Aorta (tissue), 5 donors: ENCODE measurements around the gene GPX4. TPM values are rescaled to one million over a fixed set of nuclear protein-coding genes. Genes with fewer than 3 reads are reported as not detected.

ENCODE experiments used
- ATAC-seq: fragments of 200-7000 bp; cut with Tn5 transposase; one replicate; pipeline ENCODE4 v1.9.1; 2022; ENCODE audit warnings: moderate library complexity; ENCODE audit not compliant: low FRiP score
- DNase-seq, 2 donors: peaks; one replicate each; pipeline ENCODE4 v3.0.0-alpha.2; 2020
- H3K27ac ChIP-seq, 2 donors: one replicate each; pipeline ENCODE4 v1.5.1; 2013; ENCODE audit warnings: low read length in 2 of 2, mild to moderate bottlenecking in 2 of 2, moderate library complexity in 2 of 2, control low read depth in 1 of 2, inconsistent platforms in 1 of 2, low read depth in 1 of 2
- H3K27me3 ChIP-seq, 2 donors: one replicate each; pipeline ENCODE4 v1.6.1; 2013; ENCODE audit warnings: control low read depth in 1 of 2, low read length in 1 of 2, mild to moderate bottlenecking in 1 of 2, moderate library complexity in 1 of 2; ENCODE audit not compliant: insufficient read depth in 2 of 2, control insufficient read depth in 1 of 2
- H3K36me3 ChIP-seq, 2 donors: one replicate each; pipeline ENCODE4 v1.6.1; 2013; ENCODE audit warnings: control low read depth in 1 of 2, low read length in 1 of 2, mild to moderate bottlenecking in 1 of 2; ENCODE audit not compliant: insufficient read depth in 2 of 2, control insufficient read depth in 1 of 2
- H3K4me1 ChIP-seq, 2 donors: one replicate each; pipeline ENCODE4 v1.6.1; 2013; ENCODE audit warnings: low read length in 2 of 2, control low read depth in 1 of 2, mild to moderate bottlenecking in 1 of 2, moderate library complexity in 1 of 2; ENCODE audit not compliant: insufficient read depth in 2 of 2, control insufficient read depth in 1 of 2
- H3K4me3 ChIP-seq, 2 donors: one replicate each; pipeline ENCODE4 v1.5.1; 2013; ENCODE audit warnings: low read length in 2 of 2, control low read depth in 1 of 2, mild to moderate bottlenecking in 1 of 2
- H3K9me3 ChIP-seq: one replicate; pipeline ENCODE4 v1.6.1; 2013; ENCODE audit warnings: mild to moderate bottlenecking, low read length; ENCODE audit not compliant: control insufficient read depth
- WGBS, 2 donors: extraction: QIAGEN DNeasy Blood & Tissue Kit; methylation state at CpG; one replicate each; pipeline ENCODE4 v1.1.7; 2013; 5-methylcytosine and 5-hydroxymethylcytosine counted together
- intact Hi-C, 2 donors: fragments of 100-400 bp; cut with DNase I; formaldehyde crosslinking; loops; one replicate each; pipeline versions ENCODE4 v1.14.2 to v1.15.0; 2022
- polyA plus RNA-seq, 2 donors: library from polyadenylated mRNA; stranded (reverse); fragments of 200-250 nt; gene quantifications; one replicate each; pipeline ENCODE4 v1.2.3, GENCODE V29; 2013
- total RNA-seq, 2 donors: library from RNA; stranded (reverse); fragmentation: NEBNext Ultra II Directional; extraction: Animal tissue kit (Norgen Biotek cat#: 25700); gene quantifications; one replicate each; pipeline ENCODE4 v1.2.1, GENCODE V29; 2021
- donor health status: healthy with polysubstance abuse.
- donor health status: Bipolar disorder and iron deficiency.
- donor health status: DM: no; HTN: no; CAD: no.
- donor health status: DM: no; HTN: no; CAD: no.
- donor health status: DM: yes; HTN: yes; CAD: no.

GPX4 gene
- total and polyA plus RNA-seq, 4 donors, result 165 to 786 (median 466) TPM

DNA sequence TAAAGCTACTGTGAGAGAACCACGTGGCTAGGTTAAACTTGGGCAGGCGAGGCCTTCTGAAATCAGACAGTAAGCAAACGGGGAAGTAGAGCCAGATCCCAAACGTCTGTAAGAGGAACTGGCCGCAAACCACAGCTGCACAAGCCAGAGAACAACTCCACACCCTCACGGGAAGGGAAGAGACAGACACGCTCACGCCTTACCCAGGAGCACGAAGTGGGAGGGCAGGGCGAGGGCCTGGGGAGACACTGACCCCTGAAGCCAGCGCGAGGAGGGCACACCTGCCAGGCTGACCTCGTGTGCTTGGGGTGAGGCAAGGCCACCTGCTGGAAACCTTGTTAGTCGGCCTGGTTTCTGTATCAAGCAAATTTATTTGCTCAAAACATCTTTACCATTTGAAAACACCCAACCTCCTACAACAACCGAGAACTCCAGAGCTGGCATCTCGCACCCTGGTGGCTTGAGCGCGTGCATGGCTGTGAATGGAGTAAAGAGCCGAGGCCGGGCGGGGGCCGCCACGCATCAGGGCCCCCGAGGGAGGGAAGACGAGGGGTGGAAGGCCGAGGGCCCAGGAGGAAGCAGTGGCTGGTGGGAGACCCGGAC lies 15.9 kb upstream of the GPX4 start:
- Histone ChIP-seq H3K36me3 (peaks cover 2 to 4% of the 10 kb centered on the region in 2 donors), H3K27me3 (no peaks in the 10 kb centered on the region), H3K4me1 (no peaks in the 10 kb centered on the region), H3K27ac (no peak overlapping the region), H3K9me3 (no peaks in the 10 kb centered on the region), H3K4me3 (no peak overlapping the region)
- peak in 1 of 2 donors; percentile 87 for DNase-seq
- WGBS, 2 donors, result 77 to 78% methylated on average over 27 of the region's 27 CpGs
- intact Hi-C loops, result no loop called here
- ATAC-seq, result peak; percentile 69

DNA sequence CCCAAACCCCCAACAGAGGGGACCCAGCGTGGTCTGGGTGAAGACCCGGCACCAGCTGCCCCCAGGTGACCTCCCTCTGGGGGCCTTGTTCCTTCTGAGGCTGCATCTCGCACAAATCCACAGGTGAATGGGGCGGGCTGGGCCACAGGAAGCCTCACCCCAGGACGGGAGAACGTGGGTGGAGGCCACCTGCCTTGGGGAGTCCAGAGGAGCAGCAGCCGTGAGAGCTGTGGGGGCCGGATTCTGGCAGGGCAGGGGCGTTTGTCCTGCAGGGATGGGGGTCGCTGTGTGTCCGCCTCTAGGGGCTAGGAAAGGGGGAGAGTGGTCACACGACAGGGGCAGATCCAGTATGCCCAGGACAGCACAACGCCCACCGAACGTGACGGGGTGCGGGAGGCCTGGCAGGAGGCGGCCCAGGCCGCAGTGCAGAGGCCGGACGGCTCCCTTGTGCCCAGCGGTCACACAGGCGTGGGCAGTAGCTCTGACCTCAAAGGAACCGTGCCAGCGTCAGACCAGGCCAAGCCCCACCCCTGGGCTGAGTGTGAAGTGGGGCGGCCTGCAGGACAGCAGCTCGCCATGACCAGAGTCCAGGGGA lies 15.3 kb upstream of the GPX4 start:
- Histone ChIP-seq H3K9me3 (no peaks in the 10 kb centered on the region), H3K27me3 (no peaks in the 10 kb centered on the region), H3K4me3 (no peak overlapping the region), H3K27ac (no peak overlapping the region), H3K4me1 (no peaks in the 10 kb centered on the region), H3K36me3 (peaks cover 2 to 4% of the 10 kb centered on the region in 2 donors)
- 89 to 90% methylated on average over 26 to 27 of the region's 27 CpGs for WGBS, 2 donors
- ATAC-seq (no peak), DNase-seq (peak in 1 of 2 donors; percentile 78)
- intact Hi-C loops, result no loop called here

DNA sequence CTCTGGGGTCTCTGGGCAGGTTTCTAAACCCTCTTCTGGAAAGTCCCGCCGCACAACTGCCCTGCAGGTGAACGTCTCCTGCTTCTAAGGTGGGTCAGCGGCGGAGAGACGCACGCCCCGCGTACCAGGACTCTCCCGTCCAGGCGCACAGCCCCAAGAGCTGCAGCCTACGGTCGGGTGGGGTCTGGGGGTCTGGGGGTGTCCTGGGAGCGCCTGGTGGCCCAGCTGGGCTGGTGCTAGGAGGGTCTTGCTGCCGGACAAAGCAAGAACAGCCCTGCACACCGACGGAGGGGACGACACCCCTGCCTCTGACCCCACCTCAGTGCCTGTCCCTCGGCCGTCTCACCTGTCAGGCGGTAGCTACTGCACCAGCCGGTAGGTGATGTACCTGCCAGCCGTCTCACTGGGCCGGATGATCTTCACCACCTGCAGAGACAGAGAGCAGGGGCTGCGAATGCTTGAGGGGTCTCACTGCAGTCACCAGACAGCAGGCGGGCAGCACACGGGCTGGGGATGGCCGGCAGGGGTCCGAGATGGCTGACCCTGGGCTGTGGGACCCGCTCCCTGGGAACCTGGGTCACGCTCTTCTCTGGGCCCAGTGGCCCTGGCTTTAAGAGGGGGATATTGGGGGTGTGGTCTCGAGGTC lies 14.5 kb upstream of the GPX4 start:
- DNase-seq (no peak), ATAC-seq (no peak)
- Histone ChIP-seq H3K36me3 (peaks cover 2 to 4% of the 10 kb centered on the region in 2 donors), H3K4me3 (no peak overlapping the region), H3K9me3 (no peaks in the 10 kb centered on the region), H3K27ac (no peak overlapping the region), H3K27me3 (no peaks in the 10 kb centered on the region), H3K4me1 (no peaks in the 10 kb centered on the region)
- 92 to 95% methylated on average over 32 of the region's 32 CpGs for WGBS, 2 donors
- intact Hi-C loops, result no loop called here

DNA sequence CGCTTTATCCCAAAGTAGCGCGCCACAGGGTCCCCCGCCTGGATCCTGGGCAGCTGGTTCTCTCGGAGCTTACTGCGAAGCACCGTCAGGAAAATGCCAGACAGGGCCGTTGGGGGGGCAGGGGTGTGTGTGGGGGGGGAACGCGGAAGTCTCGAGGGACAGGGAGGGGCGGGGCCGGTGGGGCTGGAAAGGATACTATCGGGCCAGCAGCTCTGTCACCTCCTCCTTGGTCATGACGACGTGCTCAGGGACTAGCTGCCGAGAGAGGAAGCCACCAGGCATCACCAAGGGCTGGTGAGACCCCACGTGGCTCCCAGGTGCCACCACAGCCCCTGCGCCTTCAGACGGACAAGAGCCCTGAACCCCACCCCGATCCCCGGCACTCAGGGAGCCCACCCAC lies 13.9 kb upstream of the GPX4 start:
- no peak for ATAC-seq
- WGBS, 2 donors, result 82 to 84% methylated on average over 21 to 22 of the region's 22 CpGs
- no peaks in the 10 kb centered on the region for H3K4me1 ChIP-seq

DNA sequence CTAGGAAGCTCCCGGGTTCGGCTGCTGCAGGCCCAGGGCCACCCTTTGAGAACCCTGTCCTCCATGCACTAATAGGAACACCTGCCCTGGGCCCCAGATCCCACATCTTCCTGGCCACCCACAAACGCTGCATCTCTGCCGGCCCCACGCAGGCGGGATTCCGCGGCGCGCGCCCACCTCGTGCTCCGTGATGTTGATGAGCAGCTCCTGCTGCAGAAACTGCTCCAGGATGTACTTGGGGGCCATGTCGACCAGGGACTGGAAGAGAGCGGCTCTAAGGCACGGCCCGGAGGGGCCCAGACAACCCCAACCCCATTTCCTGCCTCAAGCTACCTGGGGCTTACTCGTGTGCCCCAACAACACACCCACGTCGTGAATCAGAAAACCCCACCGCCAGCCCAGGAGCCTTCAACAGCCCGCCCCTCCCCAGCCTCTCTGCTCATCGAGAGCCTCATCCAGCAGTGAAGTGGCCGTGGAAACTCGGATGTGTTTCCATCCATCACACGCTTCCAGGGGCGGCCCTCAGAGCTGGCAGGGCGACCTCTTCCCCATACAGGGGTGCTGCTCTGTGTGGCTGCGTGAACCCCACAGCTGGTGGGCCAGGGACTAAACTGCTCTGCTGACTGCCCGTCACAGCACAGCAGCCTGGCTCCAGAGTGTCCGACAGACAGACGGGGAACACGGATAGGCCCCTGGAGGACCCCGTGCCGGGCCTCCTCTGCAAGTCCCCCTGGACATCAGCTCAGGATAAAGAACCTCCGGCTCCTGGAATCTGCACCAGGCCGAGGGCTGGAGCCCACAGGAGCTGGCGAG lies 12.9 kb upstream of the GPX4 start:
- WGBS, 2 donors, result 92 to 93% methylated on average over 36 to 38 of the region's 38 CpGs

More for the DNA sequence above, 13.9 kb upstream of the GPX4 start:
- Histone ChIP-seq H3K9me3 (no peaks in the 10 kb centered on the region), H3K36me3 (peaks cover 2 to 4% of the 10 kb centered on the region in 2 donors), H3K27ac (no peak overlapping the region), H3K27me3 (no peaks in the 10 kb centered on the region), H3K4me3 (no peak overlapping the region)
- intact Hi-C loops, result loop anchor here in 1 of 2 donors (10.0 kb wide), 1 partner anchor 195 kb away; the partner anchor contains the start of genes MED16 and RNU6-9
- DNase-seq, result no peak

DNA sequence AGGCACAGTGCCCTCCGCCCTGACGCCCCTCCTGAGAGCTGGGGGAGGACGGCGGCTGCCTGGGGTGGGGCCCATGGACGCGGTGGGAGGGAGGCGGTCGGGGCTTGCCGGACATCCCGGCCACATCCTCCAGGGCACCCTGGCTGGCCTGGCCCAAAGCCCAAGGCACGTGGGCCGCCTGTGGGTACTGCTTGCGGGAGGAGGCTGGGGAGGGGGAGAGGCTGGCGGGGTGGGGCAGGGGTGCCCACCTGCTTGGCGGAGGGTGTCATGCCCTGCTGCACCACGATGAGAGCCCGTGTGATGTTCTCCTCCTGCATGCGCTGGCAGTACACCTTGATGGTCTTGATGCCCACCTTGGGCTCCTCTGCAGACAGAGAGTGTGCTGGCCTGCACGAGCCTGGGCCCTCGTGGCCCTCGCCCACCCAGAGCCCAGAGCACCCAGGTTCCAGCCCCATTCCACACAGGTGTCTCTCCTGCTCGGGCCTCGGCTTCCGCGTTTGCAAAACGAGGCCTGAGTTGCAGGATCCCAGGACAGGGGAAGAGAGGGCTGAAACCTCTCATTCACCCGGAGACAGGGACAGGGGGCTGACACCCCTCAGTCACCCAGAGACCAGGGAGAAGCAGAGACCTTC lies 12.1 kb upstream of the GPX4 start:
- ATAC-seq (no peak), DNase-seq (no peak)
- 89 to 90% methylated on average over 27 of the region's 27 CpGs for WGBS, 2 donors
- Histone ChIP-seq H3K4me3 (no peak overlapping the region), H3K4me1 (no peaks in the 10 kb centered on the region), H3K27ac (no peak overlapping the region), H3K9me3 (no peaks in the 10 kb centered on the region), H3K36me3 (peaks cover 2 to 4% of the 10 kb centered on the region in 2 donors), H3K27me3 (no peaks in the 10 kb centered on the region)
- intact Hi-C loops, result loop anchor here in 1 of 2 donors (10.0 kb wide), 1 partner anchor 197 kb away; the partner anchor contains the start of genes MED16 and RNU6-9

More for the DNA sequence above, 12.9 kb upstream of the GPX4 start:
- intact Hi-C loops, result loop anchor here in 1 of 2 donors (10.0 kb wide), 1 partner anchor 196 kb away; the partner anchor contains the start of genes MED16 and RNU6-9
- Histone ChIP-seq H3K4me3 (no peak overlapping the region), H3K4me1 (no peaks in the 10 kb centered on the region), H3K9me3 (no peaks in the 10 kb centered on the region), H3K27ac (no peak overlapping the region), H3K36me3 (peaks cover 2 to 4% of the 10 kb centered on the region in 2 donors), H3K27me3 (no peaks in the 10 kb centered on the region)
- ATAC-seq (no peak), DNase-seq (no peak)

GRCh38 chr19:1093330-1093729 lies 10.5 kb upstream of the GPX4 start:
- no peak overlapping the region for H3K4me3 ChIP-seq
- H3K36me3 ChIP-seq, result peaks cover 2 to 4% of the 10 kb centered on the region in 2 donors
- no peak for DNase-seq
- ATAC-seq, result no peak
- intact Hi-C loops, result loop anchor here in 1 of 2 donors (10.0 kb wide), 1 partner anchor 199 kb away; the partner anchor contains the start of genes MED16 and RNU6-9
- H3K9me3 ChIP-seq, result no peaks in the 10 kb centered on the region
- H3K4me1 ChIP-seq, result no peaks in the 10 kb centered on the region
- no peaks in the 10 kb centered on the region for H3K27me3 ChIP-seq
- WGBS, 2 donors, result 85 to 86% methylated on average over 15 of the region's 15 CpGs
- no peak overlapping the region for H3K27ac ChIP-seq
